Activated naive CD8-positive, alpha-beta T cell (primary cell): ENCODE data around the gene FOXP3.

Experiments
- H3K27ac Mint-ChIP-seq: one replicate; pipeline ENCODE4 v1.8.0; 2021; ENCODE audit warnings: mixed read lengths
- H3K27me3 Mint-ChIP-seq: one replicate; pipeline ENCODE4 v1.8.0; 2021; ENCODE audit warnings: mixed read lengths
- H3K36me3 Mint-ChIP-seq: one replicate; pipeline ENCODE4 v1.8.0; 2021; ENCODE audit warnings: mixed read lengths
- H3K4me1 Mint-ChIP-seq: one replicate; pipeline ENCODE4 v1.8.0; 2021; ENCODE audit warnings: low read depth, mixed read lengths
- H3K4me3 Mint-ChIP-seq: one replicate; pipeline ENCODE4 v1.8.0; 2021; ENCODE audit warnings: mild to moderate bottlenecking, mixed read lengths
- H3K9me3 Mint-ChIP-seq: one replicate; pipeline ENCODE4 v1.8.0; 2021; ENCODE audit warnings: low read depth, mixed read lengths

The FOXP3 gene

GRCh38 chrX:49204709-49205108, 59.8 kb downstream of the FOXP3 start:
- no peaks in the 10 kb centered on the region for H3K36me3 Mint-ChIP-seq
- peaks cover 5% of the 10 kb centered on the region for H3K4me1 Mint-ChIP-seq
- no peaks in the 10 kb centered on the region for H3K9me3 Mint-ChIP-seq
- no peak overlapping the region for H3K4me3 Mint-ChIP-seq
- no peaks in the 10 kb centered on the region for H3K27me3 Mint-ChIP-seq
- H3K27ac Mint-ChIP-seq, result no peak overlapping the region

DNA sequence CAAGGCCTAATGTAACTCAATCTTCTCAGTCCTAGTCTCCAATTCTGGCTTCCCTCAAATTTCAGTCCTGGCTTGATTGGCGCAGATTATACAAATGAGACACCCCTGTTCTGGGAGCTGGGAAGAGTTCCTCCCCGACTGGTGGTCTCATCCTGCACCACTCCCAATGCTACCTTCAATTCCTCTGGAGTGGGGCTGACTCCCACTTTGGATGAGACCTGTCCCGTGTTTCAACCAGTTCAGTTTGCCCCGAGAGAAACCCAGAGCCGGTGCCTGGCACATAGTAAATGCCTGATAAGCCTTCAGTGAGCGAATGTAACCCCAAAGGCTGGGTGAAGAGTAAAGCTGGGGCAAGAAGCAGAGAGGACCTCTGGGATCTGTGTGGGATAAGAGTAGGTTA, 60.5 kb downstream of the FOXP3 start:
- no peak overlapping the region for H3K4me3 Mint-ChIP-seq
- H3K4me1 Mint-ChIP-seq, result peaks cover 8% of the 10 kb centered on the region
- H3K36me3 Mint-ChIP-seq, result no peaks in the 10 kb centered on the region
- H3K9me3 Mint-ChIP-seq, result no peaks in the 10 kb centered on the region
- H3K27me3 Mint-ChIP-seq, result no peaks in the 10 kb centered on the region
- no peak overlapping the region for H3K27ac Mint-ChIP-seq

- Mint-ChIP-seq H3K36me3 (no peaks in the 10 kb centered on the region), H3K27me3 (no peaks in the 10 kb centered on the region), H3K9me3 (no peaks in the 10 kb centered on the region), H3K4me1 (peaks cover 9% of the 10 kb centered on the region), H3K27ac (no peak overlapping the region), H3K4me3 (no peak overlapping the region)
These were observed 61.0 kb downstream of the FOXP3 start for GRCh38 chrX:49203536-49203935.

DNA sequence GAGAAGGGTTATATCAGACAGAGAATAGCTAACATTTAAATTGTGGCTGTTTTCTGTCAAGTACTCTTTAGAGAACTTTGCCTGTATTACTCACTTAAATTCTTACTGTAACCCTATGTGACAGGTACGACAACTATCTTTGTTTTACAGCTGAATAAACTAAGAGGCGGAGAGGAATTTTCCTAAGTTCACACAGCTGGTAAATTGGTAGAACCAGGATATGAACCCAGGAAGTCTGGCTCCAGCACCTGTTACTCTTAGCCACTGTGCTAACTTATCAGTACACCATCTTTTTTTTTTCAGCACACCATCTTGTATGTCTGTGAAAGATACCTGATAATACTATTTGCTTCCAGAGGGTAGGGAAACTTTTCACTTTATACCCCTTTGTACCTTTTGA, 62.5 kb downstream of the FOXP3 start:
- peaks cover 15% of the 10 kb centered on the region for H3K4me1 Mint-ChIP-seq
- no peak overlapping the region for H3K27ac Mint-ChIP-seq
- no peaks in the 10 kb centered on the region for H3K9me3 Mint-ChIP-seq
- no peak overlapping the region for H3K4me3 Mint-ChIP-seq
- no peaks in the 10 kb centered on the region for H3K27me3 Mint-ChIP-seq
- H3K36me3 Mint-ChIP-seq, result no peaks in the 10 kb centered on the region
